Skin of body (tissue), 2 donors: ENCODE results near the gene TMEM121. TPM values are rescaled to one million over a fixed set of nuclear protein-coding genes. Genes with fewer than 3 reads are reported as not detected.

ENCODE experiments used
- DNase-seq: peaks from one replicate; lab custom pipeline; 2025; lab: John Stamatoyannopoulos, UW
- total RNA-seq: library from RNA; depleted of rRNA; stranded (reverse); fragments of >200 nt; gene quantifications from one replicate; pipeline ENCODE4 v1.2.3, GENCODE V29; 2014

Gene TMEM121
- total RNA-seq, 1 donor from 2014 or later, result 3.7 TPM

GRCh38 chr14:105497671-105498429 is 28.5 kb upstream of the TMEM121 start:
- no peak for DNase-seq

GRCh38 chr14:105498430-105499255 is 27.7 kb upstream of the TMEM121 start:
- no peak for DNase-seq

- peak; percentile 23 for DNase-seq
Measured at GRCh38 chr14:105499256-105500035, 26.9 kb upstream of the TMEM121 start.

- DNase-seq, result no peak
Measured at GRCh38 chr14:105500036-105500725, 26.2 kb upstream of the TMEM121 start.

- DNase-seq, result no peak
Measured at GRCh38 chr14:105500726-105501101, 25.7 kb upstream of the TMEM121 start.

- no peak for DNase-seq
Measured at GRCh38 chr14:105501504-105502291, 24.7 kb upstream of the TMEM121 start.

- DNase-seq, result no peak
Measured at GRCh38 chr14:105502446-105503295, 23.7 kb upstream of the TMEM121 start.

- no peak for DNase-seq
Measured at GRCh38 chr14:105503296-105503640, 23.1 kb upstream of the TMEM121 start.

- no peak for DNase-seq
Measured at GRCh38 chr14:105503935-105504692, 22.3 kb upstream of the TMEM121 start.

- no peak for DNase-seq
Measured at GRCh38 chr14:105505101-105505500, 21.3 kb upstream of the TMEM121 start.

- no peak for DNase-seq
Measured at GRCh38 chr14:105507247-105507646, 19.1 kb upstream of the TMEM121 start.

GRCh38 chr14:105508069-105508468 is 18.3 kb upstream of the TMEM121 start:
- no peak for DNase-seq

- no peak for DNase-seq
Measured at GRCh38 chr14:105508601-105509000, 17.8 kb upstream of the TMEM121 start.

GRCh38 chr14:105517096-105517495 is 9.3 kb upstream of the TMEM121 start:
- DNase-seq, result no peak

- DNase-seq, result no peak
Measured at GRCh38 chr14:105519946-105520698, 6.3 kb upstream of the TMEM121 start.

GRCh38 chr14:105525326-105525725 is 1.1 kb upstream of the TMEM121 start:
- no peak for DNase-seq

- DNase-seq, result no peak
Measured at GRCh38 chr14:105526776-105527380, 495 bp downstream of the TMEM121 start.

GRCh38 chr14:105527381-105527825 is 1.0 kb downstream of the TMEM121 start:
- DNase-seq, result no peak
